SH-SY5Y (cell line): ENCODE results near the gene TNNI2.

ENCODE experiments used
- GATA2 ChIP-seq: IDR thresholded peaks from 2 replicates; pipeline ENCODE4 v1.6.1; 2011; ENCODE audit warnings: mild to moderate bottlenecking, low read depth, low read length
- GATA3 ChIP-seq: IDR thresholded peaks from 2 replicates; pipeline ENCODE4 v1.6.1; 2011; ENCODE audit warnings: low read depth, mild to moderate bottlenecking, low read length, moderate library complexity

- TF ChIP-seq GATA2 (no peak), GATA3 (no peak)
These were observed 26.5 kb upstream of the TNNI2 start for GRCh38 chr11:1812274-1812673.
